ENCODE measurements around the gene MALL.
"Not testable (repeated sequence)": the region's sequence is repeated elsewhere in the genome, so short reads cannot be mapped to it uniquely, and the experiment has no call there.

Gene MALL

GRCh38 chr2:110126086-110126773 lies 10.6 kb upstream of the MALL start:
- Mint-ChIP-seq H3K27ac (no peak overlapping the region), H3K4me1 (no peaks in the 10 kb centered on the region)
- no peak for ATAC-seq

GRCh38 chr2:110124939-110125691 lies 9.5 kb upstream of the MALL start:
- Mint-ChIP-seq H3K27ac (no peak overlapping the region), H3K9me3 (no peaks in the 10 kb centered on the region), H3K4me3 (no peak overlapping the region), H3K4me1 (no peaks in the 10 kb centered on the region), H3K27me3 (no peaks in the 10 kb centered on the region)
- no peak for DNase-seq
- no peak for ATAC-seq

More at GRCh38 chr2:110126086-110126773, 10.6 kb upstream of the MALL start:
- Mint-ChIP-seq H3K4me3 (no peak overlapping the region), H3K27me3 (no peaks in the 10 kb centered on the region), H3K9me3 (no peaks in the 10 kb centered on the region)
- no peak for DNase-seq

GRCh38 chr2:110124038-110124825 lies 8.6 kb upstream of the MALL start:
- H3K27me3 Mint-ChIP-seq: peaks cover 5% of the 10 kb centered on the region
- no peaks in the 10 kb centered on the region for H3K4me1 Mint-ChIP-seq
- H3K9me3 Mint-ChIP-seq: no peaks in the 10 kb centered on the region
- no peak overlapping the region for H3K27ac Mint-ChIP-seq
- ATAC-seq: no peak
- DNase-seq: no peak
- no peak overlapping the region for H3K4me3 Mint-ChIP-seq

- peaks cover 32% of the 10 kb centered on the region for H3K27me3 Mint-ChIP-seq
- H3K4me3 Mint-ChIP-seq: no peak overlapping the region
- H3K27ac Mint-ChIP-seq: no peak overlapping the region
- H3K4me1 Mint-ChIP-seq: peaks cover under 1% of the 10 kb centered on the region
- no peak for ATAC-seq
- H3K9me3 Mint-ChIP-seq: no peaks in the 10 kb centered on the region
- no peak for DNase-seq
Observed at GRCh38 chr2:110121592-110121991, 6.0 kb upstream of the MALL start.

- peaks cover 38% of the 10 kb centered on the region for H3K27me3 Mint-ChIP-seq
- H3K4me3 Mint-ChIP-seq: no peak overlapping the region
- peaks cover 6% of the 10 kb centered on the region for H3K4me1 Mint-ChIP-seq
- H3K27ac Mint-ChIP-seq: no peak overlapping the region
- no peaks in the 10 kb centered on the region for H3K9me3 Mint-ChIP-seq
- no peak for ATAC-seq
- no peak for DNase-seq
Observed at GRCh38 chr2:110121052-110121334, 5.4 kb upstream of the MALL start.

- peaks cover 43% of the 10 kb centered on the region for H3K27me3 Mint-ChIP-seq
- H3K9me3 Mint-ChIP-seq: no peaks in the 10 kb centered on the region
- DNase-seq: no peak
- no peak for ATAC-seq
- H3K27ac Mint-ChIP-seq: peak overlapping the region in 1 of 2 donors; percentile 20
- no peak overlapping the region for H3K4me3 Mint-ChIP-seq
- peaks cover 12% of the 10 kb centered on the region for H3K4me1 Mint-ChIP-seq
Observed at GRCh38 chr2:110120171-110121051, 4.8 kb upstream of the MALL start.

GRCh38 chr2:110116033-110116710 lies 550 bp upstream of the MALL start:
- H3K27ac Mint-ChIP-seq: no peak overlapping the region
- DNase-seq (no peak), ATAC-seq (no peak)
- H3K27me3 Mint-ChIP-seq: peaks cover 86% of the 10 kb centered on the region
- H3K9me3 Mint-ChIP-seq: no peaks in the 10 kb centered on the region
- peaks cover 18% of the 10 kb centered on the region for H3K4me1 Mint-ChIP-seq
- H3K4me3 Mint-ChIP-seq: no peak overlapping the region

- H3K27me3 Mint-ChIP-seq: peaks cover 99% of the 10 kb centered on the region
- no peak overlapping the region for H3K27ac Mint-ChIP-seq
- DNase-seq (no peak), ATAC-seq (no peak)
- peaks cover 26% of the 10 kb centered on the region for H3K4me1 Mint-ChIP-seq
- H3K4me3 Mint-ChIP-seq: no peak overlapping the region
- peaks cover 0 to 8% of the 10 kb centered on the region in 2 donors for H3K9me3 Mint-ChIP-seq
Observed at GRCh38 chr2:110114831-110115255, 779 bp downstream of the MALL start.

GRCh38 chr2:110113961-110114591 lies 1.5 kb downstream of the MALL start:
- Mint-ChIP-seq H3K27me3 (peaks cover 99% of the 10 kb centered on the region), H3K4me1 (peaks cover 33% of the 10 kb centered on the region), H3K27ac (peak overlapping the region in 1 of 2 donors; percentile 44), H3K9me3 (peaks cover 0 to 10% of the 10 kb centered on the region in 2 donors), H3K4me3 (no peak overlapping the region)
- no peak for DNase-seq
- ATAC-seq: peak; percentile 42

GRCh38 chr2:110108291-110108690 lies 7.3 kb downstream of the MALL start:
- not testable (repeated sequence) for ATAC-seq, H3K27ac Mint-ChIP-seq, DNase-seq, H3K4me3 Mint-ChIP-seq
- Mint-ChIP-seq H3K9me3 (peaks cover 0 to 31% of the 10 kb centered on the region in 2 donors), H3K4me1 (peaks cover 20% of the 10 kb centered on the region), H3K27me3 (peaks cover 96% of the 10 kb centered on the region)

- H3K4me3 Mint-ChIP-seq: no peak overlapping the region
- no peak for ATAC-seq
- DNase-seq: no peak
- H3K27me3 Mint-ChIP-seq: peaks cover 96% of the 10 kb centered on the region
- peaks cover 21% of the 10 kb centered on the region for H3K4me1 Mint-ChIP-seq
- H3K9me3 Mint-ChIP-seq: peaks cover 0 to 31% of the 10 kb centered on the region in 2 donors
- no peak overlapping the region for H3K27ac Mint-ChIP-seq
Observed at GRCh38 chr2:110107092-110108079, 8.2 kb downstream of the MALL start.

- H3K27ac Mint-ChIP-seq: no peak overlapping the region
- no peak overlapping the region for H3K4me3 Mint-ChIP-seq
- DNase-seq: no peak
- H3K27me3 Mint-ChIP-seq: peaks cover 96% of the 10 kb centered on the region
- ATAC-seq: no peak
- peaks cover 29% of the 10 kb centered on the region for H3K4me1 Mint-ChIP-seq
- peaks cover 0 to 31% of the 10 kb centered on the region in 2 donors for H3K9me3 Mint-ChIP-seq
Observed at GRCh38 chr2:110106642-110107041, 9.0 kb downstream of the MALL start.
